Measurements from ENCODE around the gene KCTD2. TPM values are rescaled to one million over a fixed set of nuclear protein-coding genes. Genes with fewer than 3 reads are reported as not detected.

Gene KCTD2
- total and polyA plus RNA-seq, 9 of the 15 experiments (the other 6 are each of a cell fraction or from before 2014, with no cell fraction given): 1.7 to 32.9 (median 15.8) TPM

DNA sequence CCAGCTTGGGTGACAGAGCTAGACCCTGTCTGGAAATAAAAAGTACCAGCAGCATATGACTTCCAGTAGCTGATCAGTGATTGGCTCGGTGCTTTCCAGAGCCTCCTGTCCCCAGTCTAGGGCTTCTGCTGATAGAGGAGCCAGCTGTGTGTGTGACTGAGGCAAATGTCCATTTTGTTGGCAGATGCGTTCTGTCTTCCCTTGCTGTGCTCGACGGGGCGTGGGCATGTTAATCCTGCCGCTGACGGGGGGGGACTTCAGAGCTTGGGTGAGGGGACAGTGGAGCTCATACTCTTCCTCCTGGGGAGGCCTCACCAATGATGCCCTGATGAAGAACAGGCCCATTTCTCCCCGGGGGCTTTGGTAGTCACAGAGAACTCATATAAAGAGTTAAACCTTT lies 14.6 kb downstream of the KCTD2 start (continued):
- no peak for TF ChIP-seq HNRNPH1 (optimal IDR thresholded peaks at IDR 0.05; ENCODE audit: low read depth, low read length)
- TF ChIP-seq MIER1 (IDR thresholded peaks at IDR 0.05; ENCODE audit: low read depth): no peak

DNA sequence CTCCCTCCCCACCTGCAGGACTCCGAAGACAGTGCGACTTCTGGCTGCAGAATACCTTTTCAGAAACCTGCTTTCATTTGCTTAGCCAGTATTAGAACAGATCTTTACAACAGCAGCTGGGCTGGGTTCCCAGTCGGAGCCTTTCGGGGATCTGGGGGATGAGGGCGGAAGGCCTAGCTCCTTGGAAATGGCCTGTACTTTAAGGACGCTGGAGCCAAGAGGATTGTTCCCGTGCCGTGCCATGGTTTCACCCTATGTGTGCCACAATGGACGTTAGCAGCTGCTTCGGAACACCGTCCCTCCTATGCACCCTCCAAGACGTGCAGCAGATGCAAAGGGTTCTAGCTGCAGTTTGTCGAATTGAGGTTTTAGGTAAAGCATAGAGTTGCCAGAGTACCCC lies 16.2 kb downstream of the KCTD2 start:
- H3K9me3 ChIP-seq (replicated peaks; ENCODE audit: control insufficient read depth, insufficient read depth, low read depth, low read length): no peaks in the 10 kb centered on the region
- H3K36me3 ChIP-seq (ENCODE audit: control insufficient read depth, insufficient read depth, low read length): peaks cover 60% of the 10 kb centered on the region
- BruUV-seq (replicated peaks): no TSS peak
- H3K4me1 ChIP-seq (replicated peaks in 1 of 2; ENCODE audit: control insufficient read depth in 2 of 2, insufficient read depth in 2 of 2, low read length in 2 of 2): peaks cover 0 to 3% of the 10 kb centered on the region in 2 experiments; a peak in 2 of 5 replicates
- POLR2A ChIA-PET: interaction anchor here (1.0 to 2.4 kb wide), 5 partner anchors 9 to 27 kb away, joined by 3 to 11 read pairs (median 5); no protein-coding TSS in a partner anchor
- no peaks in the 10 kb centered on the region for H3K9me1 ChIP-seq (ENCODE audit: control insufficient read depth, insufficient read depth, low read length)
- ATAC-seq (no peak), FAIRE-seq (no peak), DNase-seq (ENCODE audit: extremely low read depth in 1 of 4, low spot score in 3 of 4) (no peak)
- no peak overlapping the region for H3K4me3 ChIP-seq
- H2AFZ ChIP-seq (ENCODE audit: low read depth, low read length): no peak overlapping the region
- no peaks in the 10 kb centered on the region for H3K79me2 ChIP-seq (ENCODE audit: control insufficient read depth, insufficient read depth, low read length)
- WGBS (ENCODE audit: insufficient coverage, low coverage, missing lambda C conversion rate): 95% methylated on average over 13 of the region's 13 CpGs
- no peak overlapping the region for H3K9ac ChIP-seq (ENCODE audit: insufficient read depth in 1 of 2, low read depth in 2 of 2, low read length in 2 of 2)
- in situ Hi-C loops (cut with MboI): loop anchor here (5.0 kb wide), 1 partner anchor 49 kb away; no protein-coding TSS in a partner anchor
- H3K4me2 ChIP-seq (ENCODE audit: insufficient read depth, low read length): no peak overlapping the region
- TF ChIP-seq, protein P1, sequence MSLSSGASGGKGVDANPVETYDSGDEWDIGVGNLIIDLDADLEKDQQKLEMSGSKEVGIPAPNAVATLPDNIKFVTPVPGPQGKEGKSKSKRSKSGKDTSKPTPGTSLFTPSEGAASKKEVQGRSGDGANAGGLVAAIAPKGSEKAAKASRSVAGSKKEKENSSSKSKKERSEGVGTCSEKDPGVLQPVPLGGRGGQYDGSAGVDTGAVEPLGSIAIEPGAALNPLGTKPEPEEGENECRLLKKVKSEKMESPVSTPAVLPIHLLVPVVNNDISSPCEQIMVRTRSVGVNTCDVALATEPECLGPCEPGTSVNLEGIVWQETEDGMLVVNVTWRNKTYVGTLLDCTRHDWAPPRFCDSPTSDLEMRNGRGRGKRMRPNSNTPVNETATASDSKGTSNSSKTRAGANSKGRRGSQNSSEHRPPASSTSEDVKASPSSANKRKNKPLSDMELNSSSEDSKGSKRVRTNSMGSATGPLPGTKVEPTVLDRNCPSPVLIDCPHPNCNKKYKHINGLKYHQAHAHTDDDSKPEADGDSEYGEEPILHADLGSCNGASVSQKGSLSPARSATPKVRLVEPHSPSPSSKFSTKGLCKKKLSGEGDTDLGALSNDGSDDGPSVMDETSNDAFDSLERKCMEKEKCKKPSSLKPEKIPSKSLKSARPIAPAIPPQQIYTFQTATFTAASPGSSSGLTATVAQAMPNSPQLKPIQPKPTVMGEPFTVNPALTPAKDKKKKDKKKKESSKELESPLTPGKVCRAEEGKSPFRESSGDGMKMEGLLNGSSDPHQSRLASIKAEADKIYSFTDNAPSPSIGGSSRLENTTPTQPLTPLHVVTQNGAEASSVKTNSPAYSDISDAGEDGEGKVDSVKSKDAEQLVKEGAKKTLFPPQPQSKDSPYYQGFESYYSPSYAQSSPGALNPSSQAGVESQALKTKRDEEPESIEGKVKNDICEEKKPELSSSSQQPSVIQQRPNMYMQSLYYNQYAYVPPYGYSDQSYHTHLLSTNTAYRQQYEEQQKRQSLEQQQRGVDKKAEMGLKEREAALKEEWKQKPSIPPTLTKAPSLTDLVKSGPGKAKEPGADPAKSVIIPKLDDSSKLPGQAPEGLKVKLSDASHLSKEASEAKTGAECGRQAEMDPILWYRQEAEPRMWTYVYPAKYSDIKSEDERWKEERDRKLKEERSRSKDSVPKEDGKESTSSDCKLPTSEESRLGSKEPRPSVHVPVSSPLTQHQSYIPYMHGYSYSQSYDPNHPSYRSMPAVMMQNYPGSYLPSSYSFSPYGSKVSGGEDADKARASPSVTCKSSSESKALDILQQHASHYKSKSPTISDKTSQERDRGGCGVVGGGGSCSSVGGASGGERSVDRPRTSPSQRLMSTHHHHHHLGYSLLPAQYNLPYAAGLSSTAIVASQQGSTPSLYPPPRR (CRISPR knock-in tag; IDR thresholded peaks at IDR 0.05; ENCODE audit: borderline replicate concordance): no peak
- TF ChIP-seq, protein P2, sequence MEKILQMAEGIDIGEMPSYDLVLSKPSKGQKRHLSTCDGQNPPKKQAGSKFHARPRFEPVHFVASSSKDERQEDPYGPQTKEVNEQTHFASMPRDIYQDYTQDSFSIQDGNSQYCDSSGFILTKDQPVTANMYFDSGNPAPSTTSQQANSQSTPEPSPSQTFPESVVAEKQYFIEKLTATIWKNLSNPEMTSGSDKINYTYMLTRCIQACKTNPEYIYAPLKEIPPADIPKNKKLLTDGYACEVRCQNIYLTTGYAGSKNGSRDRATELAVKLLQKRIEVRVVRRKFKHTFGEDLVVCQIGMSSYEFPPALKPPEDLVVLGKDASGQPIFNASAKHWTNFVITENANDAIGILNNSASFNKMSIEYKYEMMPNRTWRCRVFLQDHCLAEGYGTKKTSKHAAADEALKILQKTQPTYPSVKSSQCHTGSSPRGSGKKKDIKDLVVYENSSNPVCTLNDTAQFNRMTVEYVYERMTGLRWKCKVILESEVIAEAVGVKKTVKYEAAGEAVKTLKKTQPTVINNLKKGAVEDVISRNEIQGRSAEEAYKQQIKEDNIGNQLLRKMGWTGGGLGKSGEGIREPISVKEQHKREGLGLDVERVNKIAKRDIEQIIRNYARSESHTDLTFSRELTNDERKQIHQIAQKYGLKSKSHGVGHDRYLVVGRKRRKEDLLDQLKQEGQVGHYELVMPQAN (IDR thresholded peaks at IDR 0.05; ENCODE audit: borderline replicate concordance): no peak
- no peak overlapping the region for H3K27ac ChIP-seq (ENCODE audit: extremely low read depth, low read depth, low read length)
- intact Hi-C loops (cut with micrococcal nuclease): no loop called here
- CTCF ChIA-PET (ENCODE audit: low intra/inter-chr PET ratio): no interaction called here
- H4K20me1 ChIP-seq (replicated peaks; ENCODE audit: control insufficient read depth, insufficient read depth, low read length): 0 out of 2 replicates have a peak, but pooled peaks cover 3% of the 10 kb centered on the region
- H3K27me3 ChIP-seq (ENCODE audit: control insufficient read depth in 2 of 2, insufficient read depth in 2 of 2, low read length in 2 of 2): no peaks in the 10 kb centered on the region
